Large intestine (tissue), 3 donors: ENCODE results near the gene RADIL. TPM values are rescaled to one million over a fixed set of nuclear protein-coding genes. Genes with fewer than 3 reads are reported as not detected.

Source experiments
- DNase-seq, 2 donors: peaks; one replicate each; pipeline versions ENCODE4 v3.0.0 to v3.0.0-alpha.2; 2013
- H3K27ac ChIP-seq: one replicate; pipeline ENCODE4 v1.5.1; 2013; ENCODE audit warnings: low read length
- H3K27me3 ChIP-seq: 2 replicates; pipeline ENCODE4 v1.6.1; 2013; ENCODE audit warnings: low read length; ENCODE audit not compliant: control insufficient read depth, insufficient read depth
- H3K36me3 ChIP-seq: 2 replicates; pipeline ENCODE4 v1.6.1; 2013; ENCODE audit warnings: low read length; ENCODE audit not compliant: control insufficient read depth, insufficient read depth
- H3K4me1 ChIP-seq: one replicate; pipeline ENCODE4 v1.6.1; 2013; ENCODE audit warnings: low read length; ENCODE audit not compliant: control insufficient read depth, insufficient read depth
- H3K4me3 ChIP-seq: one replicate; pipeline ENCODE4 v1.5.1; 2013; ENCODE audit warnings: low read length
- H3K9me3 ChIP-seq: one replicate; pipeline ENCODE4 v1.6.1; 2013; ENCODE audit warnings: mild to moderate bottlenecking, low read depth, low read length, moderate library complexity; ENCODE audit not compliant: control insufficient read depth
- WGBS: methylation state at CpG from one replicate; pipeline ENCODE4 v1.1.5; 2013; ENCODE audit warnings: low lambda C conversion rate; ENCODE audit not compliant: insufficient coverage; 5-methylcytosine and 5-hydroxymethylcytosine counted together
- polyA plus RNA-seq: library from polyadenylated mRNA; unstranded; fragments of 120-200 nt; gene quantifications from one replicate; pipeline ENCODE4 v1.2.1, GENCODE V29; 2013

RADIL gene
- polyA plus RNA-seq, 1 donor = 2.1 TPM

GRCh38 chr7:4817178-4817901 is 66.2 kb downstream of the RADIL start:
- H3K4me1 ChIP-seq = no peaks in the 10 kb centered on the region
- H3K27ac ChIP-seq = no peak overlapping the region
- H3K27me3 ChIP-seq = no peaks in the 10 kb centered on the region
- H3K36me3 ChIP-seq = no peaks in the 10 kb centered on the region
- no peaks in the 10 kb centered on the region for H3K9me3 ChIP-seq
- no peak overlapping the region for H3K4me3 ChIP-seq
- DNase-seq = no peak
- no CpG with 5 or more reads among the region's 38 CpGs for WGBS

- WGBS = no CpG with 5 or more reads among the region's 26 CpGs
- no peaks in the 10 kb centered on the region for H3K36me3 ChIP-seq
- no peak overlapping the region for H3K27ac ChIP-seq
- no peak overlapping the region for H3K4me3 ChIP-seq
- H3K27me3 ChIP-seq = no peaks in the 10 kb centered on the region
- H3K4me1 ChIP-seq = no peaks in the 10 kb centered on the region
- no peaks in the 10 kb centered on the region for H3K9me3 ChIP-seq
- no peak for DNase-seq
Observed at GRCh38 chr7:4816419-4817080, 67.0 kb downstream of the RADIL start.

DNA sequence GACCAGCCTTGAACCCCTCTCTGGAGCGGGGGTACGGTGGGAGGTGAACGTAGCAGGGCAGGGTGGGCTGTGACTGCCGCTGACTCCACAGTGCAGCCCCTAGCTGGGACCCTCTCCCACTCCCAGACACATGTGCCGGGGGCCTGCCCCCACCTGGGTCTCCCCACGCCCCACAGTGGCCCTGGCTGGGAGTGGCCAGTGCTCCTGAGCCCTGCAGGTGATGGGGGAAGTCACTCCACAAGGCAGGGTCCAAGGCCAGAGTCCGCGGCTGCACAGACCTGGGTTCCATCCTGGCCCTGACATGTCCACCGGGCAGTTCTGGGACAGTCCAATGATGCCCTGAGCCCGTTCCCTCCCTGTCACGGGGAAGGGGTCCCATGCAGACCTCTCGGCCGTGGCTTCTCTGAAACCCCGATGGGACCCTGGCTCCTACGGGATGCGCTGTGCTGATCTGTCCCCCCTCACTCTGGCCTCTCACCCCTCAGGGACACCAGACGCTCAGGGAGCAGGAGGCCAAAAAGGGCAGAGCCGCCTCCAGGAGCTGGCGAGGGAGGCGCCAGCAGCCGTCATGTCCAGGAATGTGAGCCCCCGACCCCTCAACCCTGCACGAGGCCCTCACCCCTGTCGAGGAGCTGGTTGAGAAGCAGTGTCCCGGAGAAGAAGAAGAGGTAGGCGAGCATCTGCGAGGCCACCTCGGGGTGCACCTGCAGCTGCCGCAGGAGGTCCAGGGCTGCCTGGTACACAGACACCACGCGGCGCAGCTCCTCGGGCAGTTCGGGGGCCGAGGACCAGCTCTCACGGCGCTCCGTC is 67.7 kb downstream of the RADIL start:
- Histone ChIP-seq H3K4me3 (no peak overlapping the region), H3K4me1 (no peaks in the 10 kb centered on the region), H3K9me3 (no peaks in the 10 kb centered on the region), H3K27ac (no peak overlapping the region), H3K36me3 (no peaks in the 10 kb centered on the region), H3K27me3 (no peaks in the 10 kb centered on the region)
- WGBS = no CpG with 5 or more reads among the region's 38 CpGs
- no peak for DNase-seq

DNA sequence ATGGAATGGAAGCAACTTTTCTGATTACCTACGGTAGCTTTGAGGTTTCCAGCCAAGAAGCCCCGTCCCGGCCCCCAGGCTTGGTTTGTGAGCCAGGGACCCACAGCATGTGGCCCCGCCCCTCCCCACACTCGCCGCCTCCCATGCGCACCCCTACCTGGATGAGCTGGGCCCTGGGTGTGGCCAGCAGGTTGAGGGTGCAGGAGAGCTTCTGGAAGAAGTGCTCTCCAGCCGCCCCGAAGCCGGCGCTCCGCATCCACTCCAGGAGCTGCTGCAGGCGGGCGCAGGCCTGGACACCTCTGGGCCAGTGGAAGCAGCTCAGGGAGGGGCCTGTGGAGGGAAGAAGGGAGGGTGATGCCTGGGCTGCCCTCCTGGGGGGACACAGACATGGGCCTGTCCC is 68.4 kb downstream of the RADIL start:
- no peaks in the 10 kb centered on the region for H3K9me3 ChIP-seq
- no peaks in the 10 kb centered on the region for H3K36me3 ChIP-seq
- no peaks in the 10 kb centered on the region for H3K4me1 ChIP-seq
- no peak for DNase-seq
- H3K27me3 ChIP-seq = no peaks in the 10 kb centered on the region
- no peak overlapping the region for H3K4me3 ChIP-seq
- no peak overlapping the region for H3K27ac ChIP-seq
- no CpG with 5 or more reads among the region's 14 CpGs for WGBS

GRCh38 chr7:4814433-4814832 is 69.1 kb downstream of the RADIL start:
- no peak overlapping the region for H3K27ac ChIP-seq
- no peak overlapping the region for H3K4me3 ChIP-seq
- no CpG with 5 or more reads among the region's 14 CpGs for WGBS
- no peaks in the 10 kb centered on the region for H3K4me1 ChIP-seq
- no peaks in the 10 kb centered on the region for H3K36me3 ChIP-seq
- DNase-seq = no peak
- peaks cover under 1% of the 10 kb centered on the region for H3K9me3 ChIP-seq
- H3K27me3 ChIP-seq = no peaks in the 10 kb centered on the region

DNA sequence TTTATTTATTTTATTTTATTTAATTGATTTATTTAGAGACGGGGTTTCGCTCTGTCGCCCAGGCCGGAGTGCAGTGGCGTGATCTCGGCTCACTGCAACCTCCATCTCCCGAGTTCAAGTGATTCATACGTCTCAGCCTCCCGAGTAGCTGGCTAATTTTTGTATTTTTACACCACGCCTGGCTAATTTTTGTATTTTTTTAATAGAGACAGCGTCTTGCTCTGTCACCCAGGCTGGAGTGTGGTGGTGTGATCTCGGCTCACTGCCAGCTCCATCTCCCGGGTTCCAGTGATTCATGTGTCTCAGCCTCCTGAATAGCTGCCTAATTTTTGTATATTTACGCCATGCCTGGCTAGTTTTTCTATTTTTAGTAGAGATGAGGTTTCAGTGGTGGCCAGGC is 73.8 kb downstream of the RADIL start:
- 94% methylated on average over 7 of the region's 14 CpGs for WGBS
- Histone ChIP-seq H3K4me1 (no peaks in the 10 kb centered on the region), H3K4me3 (no peak overlapping the region)

DNA sequence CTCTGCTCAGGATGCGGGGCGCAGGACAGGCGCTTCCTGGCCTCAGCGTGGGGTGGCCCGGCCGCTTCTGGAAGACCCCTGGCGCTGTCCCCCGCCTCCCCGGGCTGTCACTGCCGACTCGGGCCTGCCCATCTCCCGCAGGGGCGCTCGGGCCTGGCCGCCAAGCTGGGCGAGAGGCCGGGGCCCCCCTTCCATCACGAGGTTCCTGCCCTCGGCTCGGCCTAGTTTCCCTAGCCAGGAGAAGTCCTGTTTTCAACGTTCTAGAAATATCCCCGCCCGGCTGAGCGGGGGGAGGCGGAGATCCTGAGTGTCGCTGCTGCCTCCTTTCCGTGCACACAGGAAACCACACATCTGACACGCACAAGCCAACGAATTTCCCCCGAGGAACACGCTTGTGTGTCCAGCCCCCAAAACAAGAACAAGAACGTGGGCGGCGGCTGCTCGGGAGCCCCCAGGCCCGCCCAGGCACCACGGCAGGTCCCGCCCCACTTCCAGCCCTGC is 74.4 kb downstream of the RADIL start:
- 81% methylated on average over 3 of the region's 38 CpGs for WGBS
- H3K4me1 ChIP-seq = no peaks in the 10 kb centered on the region
- H3K27ac ChIP-seq = no peak overlapping the region
- peaks cover 2% of the 10 kb centered on the region for H3K9me3 ChIP-seq
- H3K36me3 ChIP-seq = no peaks in the 10 kb centered on the region
- H3K4me3 ChIP-seq = no peak overlapping the region
- H3K27me3 ChIP-seq = peaks cover 4% of the 10 kb centered on the region
- DNase-seq = no peak

More for the DNA sequence above, 73.8 kb downstream of the RADIL start:
- Histone ChIP-seq H3K27me3 (peaks cover 4% of the 10 kb centered on the region), H3K36me3 (no peaks in the 10 kb centered on the region), H3K27ac (no peak overlapping the region), H3K9me3 (peaks cover 2% of the 10 kb centered on the region)
- DNase-seq = no peak

DNA sequence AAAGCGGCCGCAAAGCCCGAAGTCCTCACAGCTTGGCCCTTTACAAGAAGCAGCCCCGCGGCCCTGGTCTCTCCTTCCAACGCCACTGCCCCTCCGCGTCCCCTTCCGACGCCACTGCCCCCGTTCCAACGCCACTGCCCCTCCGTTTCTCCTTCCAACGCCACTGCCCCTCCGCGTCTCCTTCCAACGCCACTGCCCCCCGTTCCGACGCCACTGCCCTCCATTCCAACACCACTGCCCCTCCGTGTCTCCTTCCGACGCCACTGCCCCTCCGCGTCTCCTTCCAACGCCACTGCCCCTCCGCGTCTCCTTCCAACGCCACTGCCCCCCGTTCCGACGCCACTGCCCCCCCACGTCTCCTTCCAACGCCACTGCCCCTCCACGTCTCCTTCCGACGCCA is 75.0 kb downstream of the RADIL start:
- H3K36me3 ChIP-seq = no peaks in the 10 kb centered on the region
- 77% methylated on average over 11 of the region's 37 CpGs for WGBS
- peaks cover 4% of the 10 kb centered on the region for H3K27me3 ChIP-seq
- H3K27ac ChIP-seq = no peak overlapping the region
- H3K9me3 ChIP-seq = peaks cover 2% of the 10 kb centered on the region
- no peak for DNase-seq
- no peak overlapping the region for H3K4me3 ChIP-seq
- H3K4me1 ChIP-seq = no peaks in the 10 kb centered on the region

DNA sequence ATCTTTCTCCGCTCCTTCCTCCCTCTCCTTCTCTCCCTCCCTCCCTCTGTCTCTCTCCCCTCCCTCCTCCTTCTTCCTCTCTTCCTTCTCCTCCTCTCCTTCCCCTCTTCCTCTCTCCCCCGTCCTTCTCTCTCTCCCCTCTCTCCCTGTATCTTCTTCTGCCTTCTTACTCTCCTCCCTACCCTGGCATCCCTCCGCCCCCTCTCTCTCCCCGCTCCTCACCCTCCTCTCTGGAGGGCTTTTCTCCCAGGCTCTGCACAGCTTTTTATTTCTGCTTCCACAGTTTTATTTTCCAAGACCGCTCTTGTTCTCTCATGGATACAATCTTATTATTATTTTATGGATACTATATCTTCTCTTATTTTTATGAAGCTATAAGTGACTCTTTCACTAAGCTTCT is 75.5 kb downstream of the RADIL start:
- DNase-seq = no peak
- no peak overlapping the region for H3K4me3 ChIP-seq
- no peaks in the 10 kb centered on the region for H3K4me1 ChIP-seq
- 59% methylated on average over 5 of the region's 5 CpGs for WGBS
- no peak overlapping the region for H3K27ac ChIP-seq
- peaks cover 2% of the 10 kb centered on the region for H3K9me3 ChIP-seq
- peaks cover 4% of the 10 kb centered on the region for H3K27me3 ChIP-seq
- no peaks in the 10 kb centered on the region for H3K36me3 ChIP-seq

- H3K4me1 ChIP-seq = no peaks in the 10 kb centered on the region
- H3K27ac ChIP-seq = no peak overlapping the region
- H3K9me3 ChIP-seq = peaks cover 2% of the 10 kb centered on the region
- peaks cover 4% of the 10 kb centered on the region for H3K27me3 ChIP-seq
- no peaks in the 10 kb centered on the region for H3K36me3 ChIP-seq
- DNase-seq = no peak
- WGBS = no CpG with 5 or more reads among the region's 5 CpGs
- no peak overlapping the region for H3K4me3 ChIP-seq
Observed at GRCh38 chr7:4807598-4808016, 75.9 kb downstream of the RADIL start.
